GM06990 (cell line): Measurements from ENCODE around the gene RBBP9.
A peak's percentile ranks its signal among the peaks of the same experiment; 100 is the strongest.

Source experiments
- DNase-seq: peaks from one replicate; pipeline ENCODE4 v3.0.0-alpha.2; 2011; ENCODE audit not compliant: insufficient read length; ENCODE audit errors: extremely low read depth
- H3K27me3 ChIP-seq: replicated peaks from 2 replicates; pipeline ENCODE4 v1.6.0; 2011; ENCODE audit warnings: low read length; ENCODE audit not compliant: control insufficient read depth, insufficient read depth
- H3K36me3 ChIP-seq: 2 replicates; pipeline ENCODE4 v1.5.1; 2011; ENCODE audit warnings: low read length; ENCODE audit not compliant: control insufficient read depth, insufficient read depth
- H3K4me3 ChIP-seq: replicated peaks from 2 replicates; pipeline ENCODE4 v1.5.1; 2011; ENCODE audit warnings: low read depth, mild to moderate bottlenecking, control low read depth, low read length
- CTCF ChIP-seq: IDR thresholded peaks from 2 replicates; pipeline ENCODE4 v1.5.1; 2011; ENCODE audit warnings: low read length, control low read depth, mild to moderate bottlenecking, inconsistent platforms; ENCODE audit not compliant: insufficient read depth, poor library complexity, severe bottlenecking

Gene RBBP9

GRCh38 chr20:18497603-18498002, 578 bp upstream of the RBBP9 start:
- no peak overlapping the region for H3K4me3 ChIP-seq
- no peak for TF ChIP-seq CTCF

GRCh38 chr20:18496042-18496441, 983 bp downstream of the RBBP9 start:
- Histone ChIP-seq H3K4me3 (peak overlapping the region; percentile 95), H3K36me3 (peaks cover 3% of the 10 kb centered on the region), H3K27me3 (no peaks in the 10 kb centered on the region)
- no peak for DNase-seq
- TF ChIP-seq CTCF, result no peak

More at GRCh38 chr20:18497603-18498002, 578 bp upstream of the RBBP9 start:
- H3K36me3 ChIP-seq, result peaks cover 3% of the 10 kb centered on the region
- no peaks in the 10 kb centered on the region for H3K27me3 ChIP-seq
- DNase-seq, result no peak

GRCh38 chr20:18488301-18488700, 8.7 kb downstream of the RBBP9 start:
- no peak for TF ChIP-seq CTCF
- H3K27me3 ChIP-seq, result no peaks in the 10 kb centered on the region
- no peak overlapping the region for H3K4me3 ChIP-seq
- no peak for DNase-seq
- H3K36me3 ChIP-seq, result peaks cover under 1% of the 10 kb centered on the region

- Histone ChIP-seq H3K36me3 (peaks cover 9% of the 10 kb centered on the region), H3K4me3 (no peak overlapping the region), H3K27me3 (no peaks in the 10 kb centered on the region)
- no peak for DNase-seq
- TF ChIP-seq CTCF, result no peak
These were observed 15.4 kb downstream of the RBBP9 start for GRCh38 chr20:18481596-18481995.

GRCh38 chr20:18477821-18478220, 19.2 kb downstream of the RBBP9 start:
- peaks cover 9% of the 10 kb centered on the region for H3K36me3 ChIP-seq
- DNase-seq, result no peak
- H3K27me3 ChIP-seq, result no peaks in the 10 kb centered on the region
- TF ChIP-seq CTCF, result no peak
- no peak overlapping the region for H3K4me3 ChIP-seq

- no peak for TF ChIP-seq CTCF
- H3K36me3 ChIP-seq, result peaks cover 7% of the 10 kb centered on the region
These were observed 19.8 kb downstream of the RBBP9 start for GRCh38 chr20:18477218-18477617.

More at GRCh38 chr20:18477218-18477617, 19.8 kb downstream of the RBBP9 start:
- Histone ChIP-seq H3K4me3 (no peak overlapping the region), H3K27me3 (no peaks in the 10 kb centered on the region)
- no peak for DNase-seq
